Osteocyte (in vitro differentiated cells): Measurements from ENCODE around the gene PHF19. TPM values are rescaled to one million over a fixed set of nuclear protein-coding genes. Genes with fewer than 3 reads are reported as not detected.
A peak's percentile ranks its signal among the peaks of the same experiment; 100 is the strongest.

ENCODE experiments used
- DNase-seq: peaks from one replicate; pipeline ENCODE4 v3.0.0; 2021; ENCODE audit warnings: mixed read lengths; ENCODE audit not compliant: unreplicated experiment; ENCODE audit errors: extremely low spot score
- H3K27ac Mint-ChIP-seq: one replicate; pipeline ENCODE4 v1.8.0; 2021; ENCODE audit warnings: mild to moderate bottlenecking, mixed read lengths; ENCODE audit not compliant: unreplicated experiment
- H3K27me3 Mint-ChIP-seq: one replicate; pipeline ENCODE4 v1.8.0; 2021; ENCODE audit warnings: mixed read lengths; ENCODE audit not compliant: unreplicated experiment
- H3K36me3 Mint-ChIP-seq: one replicate; pipeline ENCODE4 v1.8.0; 2021; ENCODE audit warnings: mixed read lengths; ENCODE audit not compliant: unreplicated experiment
- H3K4me1 Mint-ChIP-seq: one replicate; pipeline ENCODE4 v1.8.0; 2021; ENCODE audit warnings: mixed read lengths; ENCODE audit not compliant: unreplicated experiment
- H3K4me3 Mint-ChIP-seq: one replicate; pipeline ENCODE4 v1.8.0; 2021; ENCODE audit warnings: mild to moderate bottlenecking, moderate library complexity, mixed read lengths; ENCODE audit not compliant: unreplicated experiment
- H3K9me3 Mint-ChIP-seq: one replicate; pipeline ENCODE4 v1.8.0; 2021; ENCODE audit warnings: mixed read lengths; ENCODE audit not compliant: unreplicated experiment
- total RNA-seq: library from RNA; stranded (reverse); gene quantifications from 2 replicates; pipeline ENCODE4 v1.2.1, GENCODE V29; 2021
- TF ChIP-seq, protein P1 (sequence below): fragments of 200-600 bp; sonication (generic); IDR thresholded peaks from 2 replicates; pipeline ENCODE4 v1.5.0; 2021; ENCODE audit warnings: antibody characterized with exemption, mild to moderate bottlenecking, moderate library complexity

PHF19 gene
- total RNA-seq, 1 donor from 2014 or later: 194 TPM

GRCh38 chr9:120861935-120862334, 15.1 kb downstream of the PHF19 start:
- Mint-ChIP-seq H3K9me3 (no peaks in the 10 kb centered on the region), H3K4me1 (no peaks in the 10 kb centered on the region), H3K4me3 (no peak overlapping the region), H3K27ac (peak overlapping the region; percentile 54), H3K27me3 (no peaks in the 10 kb centered on the region), H3K36me3 (peaks cover 54% of the 10 kb centered on the region)
- DNase-seq: no peak
- TF ChIP-seq, protein P1, sequence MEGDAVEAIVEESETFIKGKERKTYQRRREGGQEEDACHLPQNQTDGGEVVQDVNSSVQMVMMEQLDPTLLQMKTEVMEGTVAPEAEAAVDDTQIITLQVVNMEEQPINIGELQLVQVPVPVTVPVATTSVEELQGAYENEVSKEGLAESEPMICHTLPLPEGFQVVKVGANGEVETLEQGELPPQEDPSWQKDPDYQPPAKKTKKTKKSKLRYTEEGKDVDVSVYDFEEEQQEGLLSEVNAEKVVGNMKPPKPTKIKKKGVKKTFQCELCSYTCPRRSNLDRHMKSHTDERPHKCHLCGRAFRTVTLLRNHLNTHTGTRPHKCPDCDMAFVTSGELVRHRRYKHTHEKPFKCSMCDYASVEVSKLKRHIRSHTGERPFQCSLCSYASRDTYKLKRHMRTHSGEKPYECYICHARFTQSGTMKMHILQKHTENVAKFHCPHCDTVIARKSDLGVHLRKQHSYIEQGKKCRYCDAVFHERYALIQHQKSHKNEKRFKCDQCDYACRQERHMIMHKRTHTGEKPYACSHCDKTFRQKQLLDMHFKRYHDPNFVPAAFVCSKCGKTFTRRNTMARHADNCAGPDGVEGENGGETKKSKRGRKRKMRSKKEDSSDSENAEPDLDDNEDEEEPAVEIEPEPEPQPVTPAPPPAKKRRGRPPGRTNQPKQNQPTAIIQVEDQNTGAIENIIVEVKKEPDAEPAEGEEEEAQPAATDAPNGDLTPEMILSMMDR: no peak

DNA sequence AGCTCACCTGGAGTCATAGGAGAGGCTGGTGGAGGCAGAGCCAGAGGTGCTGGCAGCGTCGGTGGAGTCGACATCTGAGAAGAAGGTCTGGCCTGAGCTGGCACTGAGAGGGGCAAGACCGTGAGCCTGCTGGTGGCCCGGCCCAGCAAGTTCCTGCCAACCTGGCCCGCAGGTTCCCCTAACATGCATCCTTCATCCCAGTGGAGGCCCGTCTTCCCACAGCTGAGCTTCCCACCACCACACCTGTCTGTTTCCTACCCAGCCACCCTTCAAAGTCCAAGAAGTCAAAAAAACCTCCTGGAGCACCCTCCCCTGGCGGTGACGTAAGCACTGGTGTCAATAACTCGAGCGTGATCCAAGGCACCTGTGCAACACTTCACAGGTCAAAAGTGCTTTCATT, 16.9 kb downstream of the PHF19 start:
- Mint-ChIP-seq H3K9me3 (no peaks in the 10 kb centered on the region), H3K36me3 (peaks cover 52% of the 10 kb centered on the region), H3K27ac (no peak overlapping the region), H3K27me3 (no peaks in the 10 kb centered on the region), H3K4me1 (peaks cover 3% of the 10 kb centered on the region), H3K4me3 (no peak overlapping the region)
- no peak for DNase-seq
- TF ChIP-seq, protein P1: no peak

DNA sequence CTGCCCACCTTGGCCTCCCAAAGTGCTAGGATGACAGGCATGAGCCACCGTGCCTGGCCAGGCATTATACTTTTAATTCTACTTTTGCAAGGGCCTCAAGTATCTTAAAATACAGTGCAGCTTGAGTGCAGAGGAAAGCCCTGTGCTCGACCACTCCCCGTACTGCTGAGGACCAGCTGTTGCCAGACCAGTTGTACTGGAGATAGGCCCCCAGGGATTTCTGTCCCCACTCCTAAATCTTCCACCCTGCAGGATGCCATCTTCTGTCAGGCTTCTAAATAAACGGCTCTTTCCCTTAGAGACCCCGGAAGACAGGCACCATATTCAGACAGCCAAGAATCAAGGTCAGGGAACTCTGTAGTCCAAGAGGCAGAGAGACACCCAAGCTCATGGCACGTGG, 17.6 kb downstream of the PHF19 start:
- no peaks in the 10 kb centered on the region for H3K27me3 Mint-ChIP-seq
- TF ChIP-seq, protein P1: no peak

GRCh38 chr9:120857902-120858301, 19.1 kb downstream of the PHF19 start:
- Mint-ChIP-seq H3K4me1 (peaks cover 6% of the 10 kb centered on the region), H3K27ac (no peak overlapping the region), H3K4me3 (no peak overlapping the region), H3K36me3 (peaks cover 41% of the 10 kb centered on the region), H3K27me3 (no peaks in the 10 kb centered on the region), H3K9me3 (no peaks in the 10 kb centered on the region)
- DNase-seq: no peak
- TF ChIP-seq, protein P1: no peak

More for the DNA sequence above, 17.6 kb downstream of the PHF19 start:
- no peak overlapping the region for H3K4me3 Mint-ChIP-seq
- no peaks in the 10 kb centered on the region for H3K9me3 Mint-ChIP-seq
- H3K4me1 Mint-ChIP-seq: peaks cover 3% of the 10 kb centered on the region
- no peak for DNase-seq
- no peak overlapping the region for H3K27ac Mint-ChIP-seq
- peaks cover 52% of the 10 kb centered on the region for H3K36me3 Mint-ChIP-seq

DNA sequence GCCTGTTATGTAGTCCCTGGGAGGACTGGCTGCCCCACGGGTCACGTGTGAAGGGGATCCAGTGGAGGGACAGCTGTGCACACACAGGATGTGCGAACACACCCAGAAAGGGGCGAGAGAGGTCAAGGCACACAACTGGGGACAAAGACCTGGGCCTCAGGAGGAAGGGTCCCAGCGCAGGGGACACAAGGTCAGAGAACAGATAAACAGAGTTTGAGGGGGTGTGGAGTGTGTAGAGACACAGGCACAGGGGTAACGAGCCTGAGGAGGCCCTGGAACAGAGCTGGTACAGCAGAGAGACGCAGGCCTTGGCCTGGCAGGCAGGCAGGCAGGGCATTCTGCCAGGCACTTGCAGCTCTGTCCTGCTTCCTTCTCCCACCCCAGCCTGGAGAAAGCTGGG, 19.5 kb downstream of the PHF19 start:
- Mint-ChIP-seq H3K36me3 (peaks cover 39% of the 10 kb centered on the region), H3K27me3 (no peaks in the 10 kb centered on the region), H3K27ac (no peak overlapping the region), H3K4me3 (no peak overlapping the region), H3K4me1 (peaks cover 6% of the 10 kb centered on the region), H3K9me3 (no peaks in the 10 kb centered on the region)
- TF ChIP-seq, protein P1: no peak
- no peak for DNase-seq
